ENCODE measurements around the gene NPHP1. TPM values are rescaled to one million over a fixed set of nuclear protein-coding genes. Genes with fewer than 3 reads are reported as not detected.
"Not testable (repeated sequence)": the region's sequence is repeated elsewhere in the genome, so short reads cannot be mapped to it uniquely, and the experiment has no call there.

NPHP1 gene
- total and polyA plus RNA-seq, 2 donors from 2014 or later, result 11.8 to 18.3 TPM

DNA sequence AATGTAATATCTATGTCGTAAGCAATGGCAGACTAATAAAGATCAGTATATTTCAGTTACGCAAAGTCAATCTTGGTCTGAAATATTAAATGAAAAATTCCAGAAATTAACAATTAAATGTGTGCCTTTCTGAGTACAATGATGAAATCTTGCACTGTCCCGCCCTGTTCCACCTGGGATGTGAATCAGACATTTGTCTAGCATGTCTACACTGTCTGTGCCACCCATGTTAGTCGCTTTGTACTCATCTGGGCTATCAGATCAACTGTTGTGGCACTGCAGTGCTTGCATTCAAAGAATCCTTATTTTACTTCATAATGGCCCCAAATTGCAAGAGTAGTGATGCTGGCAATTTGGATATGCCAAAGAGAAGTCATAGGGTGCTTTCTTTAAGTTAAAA, 114.6 kb downstream of the NPHP1 start:
- H3K9me3 ChIP-seq (ENCODE audit: control insufficient read depth in 2 of 3, insufficient read depth in 1 of 3, low read length in 3 of 3); FAIRE-seq; H3K4me1 ChIP-seq (ENCODE audit: control insufficient read depth in 2 of 3, insufficient read depth in 2 of 3, low read depth in 1 of 3, low read length in 3 of 3); H3K27ac ChIP-seq (ENCODE audit: low read depth in 2 of 2, low read length in 2 of 2); H3K9ac ChIP-seq (ENCODE audit: low read length in 3 of 3); H3K36me3 ChIP-seq (ENCODE audit: control insufficient read depth in 2 of 3, insufficient read depth in 3 of 3, low read length in 3 of 3); intact Hi-C loops (cut with DNase I); H3K4me3 ChIP-seq (ENCODE audit: low read length in 3 of 3); DNase-seq; H3K27me3 ChIP-seq (ENCODE audit: control insufficient read depth, insufficient read depth, low read length): not testable (repeated sequence)

DNA sequence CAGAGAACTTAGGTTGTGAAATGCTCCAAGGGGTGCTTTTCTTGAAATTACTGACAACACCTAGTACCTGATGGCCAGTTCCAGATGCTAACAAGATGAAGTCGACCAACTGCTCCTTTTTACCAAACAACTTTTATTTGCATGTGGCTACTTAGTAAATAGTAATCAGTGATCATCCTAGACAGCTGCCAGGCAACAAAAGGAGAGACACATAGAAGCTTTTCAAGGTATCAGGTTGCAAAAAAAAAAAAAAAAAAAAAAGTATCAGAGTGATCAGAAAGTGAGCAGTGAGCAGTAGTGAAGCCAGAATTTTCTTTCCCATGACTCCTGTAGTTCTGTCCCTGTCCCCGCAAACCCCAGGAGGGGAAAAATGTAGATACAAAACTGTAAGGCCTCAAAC, 121.1 kb downstream of the NPHP1 start:
- H3K9me3 ChIP-seq (ENCODE audit: control insufficient read depth in 2 of 3, insufficient read depth in 1 of 3, low read length in 3 of 3); H3K36me3 ChIP-seq (ENCODE audit: control insufficient read depth in 2 of 3, insufficient read depth in 3 of 3, low read length in 3 of 3); H3K9ac ChIP-seq (ENCODE audit: low read length in 3 of 3); H3K4me1 ChIP-seq (ENCODE audit: control insufficient read depth in 2 of 3, insufficient read depth in 2 of 3, low read depth in 1 of 3, low read length in 3 of 3); DNase-seq; FAIRE-seq; H3K27me3 ChIP-seq (ENCODE audit: control insufficient read depth, insufficient read depth, low read length); H3K27ac ChIP-seq (ENCODE audit: low read depth in 2 of 2, low read length in 2 of 2); intact Hi-C loops (cut with DNase I); H3K4me3 ChIP-seq (ENCODE audit: low read length in 3 of 3): not testable (repeated sequence)

DNA sequence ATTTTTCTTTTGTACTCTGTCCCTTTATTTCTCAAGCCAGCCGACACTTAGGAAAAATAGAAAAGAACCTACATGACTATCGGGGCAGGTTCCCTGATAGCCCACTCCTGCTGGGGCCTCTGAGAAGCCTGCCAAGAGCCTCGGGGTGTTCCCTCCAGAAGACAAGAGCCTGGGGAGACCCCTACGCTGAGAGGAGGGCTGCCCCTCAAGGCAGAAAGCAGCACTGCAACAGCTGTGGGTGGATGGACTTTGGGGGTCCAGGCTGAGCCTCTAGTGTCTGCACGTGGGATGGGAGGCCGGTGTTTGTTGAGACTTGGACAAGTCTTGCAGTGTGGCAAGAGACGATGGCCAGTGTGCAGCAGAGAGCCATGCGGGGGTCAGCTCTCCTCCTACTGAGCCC, 121.7 kb downstream of the NPHP1 start:
- FAIRE-seq; H3K4me1 ChIP-seq (ENCODE audit: control insufficient read depth in 2 of 3, insufficient read depth in 2 of 3, low read depth in 1 of 3, low read length in 3 of 3); intact Hi-C loops (cut with DNase I); H3K27ac ChIP-seq (ENCODE audit: low read depth in 2 of 2, low read length in 2 of 2); H3K9ac ChIP-seq (ENCODE audit: low read length in 3 of 3); H3K27me3 ChIP-seq (ENCODE audit: control insufficient read depth, insufficient read depth, low read length); H3K36me3 ChIP-seq (ENCODE audit: control insufficient read depth in 2 of 3, insufficient read depth in 3 of 3, low read length in 3 of 3); H3K4me3 ChIP-seq (ENCODE audit: low read length in 3 of 3); H3K9me3 ChIP-seq (ENCODE audit: control insufficient read depth in 2 of 3, insufficient read depth in 1 of 3, low read length in 3 of 3); DNase-seq: not testable (repeated sequence)

DNA sequence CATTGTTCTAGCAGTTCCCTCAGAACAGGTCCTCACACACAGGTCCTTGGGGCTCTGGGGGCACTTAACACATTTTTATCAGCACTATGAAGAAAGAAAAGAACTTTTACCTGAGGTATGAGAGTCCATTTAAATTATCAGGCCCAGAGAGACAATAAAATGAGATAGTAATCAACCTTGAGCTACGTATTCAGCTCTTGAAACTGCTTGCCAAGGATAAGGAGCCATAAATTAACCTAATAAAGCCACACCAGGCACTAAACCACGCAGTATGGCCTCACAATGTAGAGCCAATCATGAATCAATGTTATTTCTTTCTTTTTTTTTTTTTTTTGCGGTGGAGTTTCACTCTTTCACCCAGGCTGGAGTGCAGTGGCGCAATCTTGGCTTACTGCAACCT, 126.7 kb downstream of the NPHP1 start:
- H3K9me3 ChIP-seq (ENCODE audit: control insufficient read depth in 2 of 3, insufficient read depth in 1 of 3, low read length in 3 of 3); FAIRE-seq; H3K4me3 ChIP-seq (ENCODE audit: low read length in 3 of 3); H3K4me1 ChIP-seq (ENCODE audit: control insufficient read depth in 2 of 3, insufficient read depth in 2 of 3, low read depth in 1 of 3, low read length in 3 of 3); H3K9ac ChIP-seq (ENCODE audit: low read length in 3 of 3); H3K27ac ChIP-seq (ENCODE audit: low read depth in 2 of 2, low read length in 2 of 2); DNase-seq; H3K27me3 ChIP-seq (ENCODE audit: control insufficient read depth, insufficient read depth, low read length); intact Hi-C loops (cut with DNase I); H3K36me3 ChIP-seq (ENCODE audit: control insufficient read depth in 2 of 3, insufficient read depth in 3 of 3, low read length in 3 of 3): not testable (repeated sequence)

DNA sequence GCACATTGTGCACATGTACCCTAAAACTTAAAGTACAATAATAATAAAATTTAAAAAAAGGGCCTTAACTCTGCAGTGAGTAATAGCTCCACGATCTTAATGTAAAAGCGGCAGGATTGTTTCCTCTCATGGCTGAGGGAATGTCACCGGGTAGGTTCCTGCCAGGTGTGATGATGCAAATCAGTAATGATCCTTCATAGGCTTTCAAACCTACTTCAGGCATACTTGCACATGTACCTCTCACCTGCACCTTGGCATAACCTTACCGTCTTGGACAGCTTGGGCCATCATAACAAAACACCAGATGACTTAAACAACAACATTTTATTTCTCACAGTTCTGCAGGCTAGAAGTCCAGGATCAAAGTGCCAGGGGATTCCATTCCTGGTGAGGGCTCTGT, 128.9 kb downstream of the NPHP1 start:
- FAIRE-seq; H3K27me3 ChIP-seq (ENCODE audit: control insufficient read depth, insufficient read depth, low read length); H3K27ac ChIP-seq (ENCODE audit: low read depth in 2 of 2, low read length in 2 of 2); H3K4me3 ChIP-seq (ENCODE audit: low read length in 3 of 3); H3K9ac ChIP-seq (ENCODE audit: low read length in 3 of 3); H3K9me3 ChIP-seq (ENCODE audit: control insufficient read depth in 2 of 3, insufficient read depth in 1 of 3, low read length in 3 of 3); intact Hi-C loops (cut with DNase I); DNase-seq; H3K36me3 ChIP-seq (ENCODE audit: control insufficient read depth in 2 of 3, insufficient read depth in 3 of 3, low read length in 3 of 3); H3K4me1 ChIP-seq (ENCODE audit: control insufficient read depth in 2 of 3, insufficient read depth in 2 of 3, low read depth in 1 of 3, low read length in 3 of 3): not testable (repeated sequence)

Small RNA genes lying within 50 kb of the gene (microRNA-seq; reads per million reads assigned to microRNA genes)
- gene MIR4436B1, result not detected

Other genes starting within 250 kb of the NPHP1 start
- gene MALL, start 89.2 kb downstream of the NPHP1 start, total RNA-seq, result 26.2 TPM
- 9.7 TPM for gene MALL, start 89.2 kb downstream of the NPHP1 start, polyA plus RNA-seq (ENCODE audit: insufficient read depth, low read depth, low replicate concordance)
- gene MTLN, start 7.5 kb upstream of the NPHP1 start, total RNA-seq, result 48.8 TPM
- gene MTLN, start 7.5 kb upstream of the NPHP1 start, polyA plus RNA-seq (ENCODE audit: insufficient read depth, low read depth, low replicate concordance), result 214 TPM